H9 (cell line): ENCODE data around the gene DEFB125. TPM values are rescaled to one million over a fixed set of nuclear protein-coding genes. Genes with fewer than 3 reads are reported as not detected.

Experiments
- DNase-seq: peaks from one replicate; pipeline ENCODE4 v3.0.0-alpha.2; 2017
- H2AFZ ChIP-seq: one replicate; pipeline ENCODE4 v1.6.1; 2013; ENCODE audit warnings: mild to moderate bottlenecking, low read length, control low read depth, moderate library complexity
- H2AK5ac ChIP-seq: 2 replicates; pipeline ENCODE4 v1.6.1; 2013; ENCODE audit warnings: low read length, control low read depth, mixed read lengths; ENCODE audit not compliant: insufficient read length
- H2BK120ac ChIP-seq: one replicate; pipeline ENCODE4 v1.6.1; 2013; ENCODE audit warnings: low read depth, mild to moderate bottlenecking, low read length, control low read depth, inconsistent platforms; ENCODE audit not compliant: poor library complexity, severe bottlenecking
- H2BK12ac ChIP-seq: 2 replicates; pipeline ENCODE4 v1.6.1; 2013; ENCODE audit warnings: low read length, control low read depth, mixed read lengths, low read depth; ENCODE audit not compliant: insufficient read length
- H2BK15ac ChIP-seq: 2 replicates; pipeline ENCODE4 v1.6.1; 2013; ENCODE audit warnings: low read depth, low read length, control low read depth
- H2BK20ac ChIP-seq: one replicate; pipeline ENCODE4 v1.6.1; 2013; ENCODE audit warnings: low read depth, mild to moderate bottlenecking, low read length, control low read depth, inconsistent platforms; ENCODE audit not compliant: poor library complexity, severe bottlenecking
- H2BK5ac ChIP-seq: 2 replicates; pipeline ENCODE4 v1.6.1; 2013; ENCODE audit warnings: low read length, control low read depth, mixed read lengths; ENCODE audit not compliant: insufficient read length
- H3K14ac ChIP-seq: 2 replicates; pipeline ENCODE4 v1.6.1; 2013; ENCODE audit warnings: low read length, control low read depth; ENCODE audit not compliant: insufficient read depth
- H3K18ac ChIP-seq: 2 replicates; pipeline ENCODE4 v1.6.1; 2013; ENCODE audit warnings: low read depth, mild to moderate bottlenecking, mixed read lengths, low read length, control low read depth; ENCODE audit not compliant: insufficient read length
- H3K23ac ChIP-seq: 2 replicates; pipeline ENCODE4 v1.6.1; 2013; ENCODE audit warnings: low read length, control low read depth, mixed read lengths, low read depth; ENCODE audit not compliant: insufficient read length
- H3K23me2 ChIP-seq: 2 replicates; pipeline ENCODE4 v1.6.1; 2013; ENCODE audit warnings: low read depth, mild to moderate bottlenecking, mixed read lengths, low read length, control low read depth; ENCODE audit not compliant: insufficient read length, poor library complexity, severe bottlenecking
- H3K27ac ChIP-seq: 2 replicates; pipeline ENCODE4 v1.5.1; 2013; ENCODE audit warnings: low read length, control low read depth, mixed read lengths, low read depth; ENCODE audit not compliant: insufficient read length
- H3K27me3 ChIP-seq: 2 replicates; pipeline ENCODE4 v1.6.1; 2013; ENCODE audit warnings: low read length, control low read depth, inconsistent platforms; ENCODE audit not compliant: insufficient read depth
- H3K4ac ChIP-seq: 2 replicates; pipeline ENCODE4 v1.6.1; 2013; ENCODE audit warnings: low read depth, mild to moderate bottlenecking, control low read depth, inconsistent platforms, low read length, moderate library complexity
- H3K4me1 ChIP-seq: 2 replicates; pipeline ENCODE4 v1.6.1; 2013; ENCODE audit warnings: low read length, control low read depth, inconsistent platforms; ENCODE audit not compliant: insufficient read depth
- H3K4me2 ChIP-seq: 2 replicates; pipeline ENCODE4 v1.6.1; 2013; ENCODE audit warnings: low read length, control low read depth, mixed read lengths; ENCODE audit not compliant: insufficient read length, insufficient read depth
- H3K56ac ChIP-seq: 2 replicates; pipeline ENCODE4 v1.6.1; 2013; ENCODE audit warnings: low read depth, mild to moderate bottlenecking, mixed read lengths, low read length, control low read depth; ENCODE audit not compliant: insufficient read length
- H3K79me1 ChIP-seq: 2 replicates; pipeline ENCODE4 v1.6.1; 2013; ENCODE audit warnings: low read depth, mild to moderate bottlenecking, moderate library complexity, low read length, control low read depth, inconsistent platforms; ENCODE audit not compliant: insufficient read depth, poor library complexity, severe bottlenecking
- H3K79me2 ChIP-seq: 2 replicates; pipeline ENCODE4 v1.6.1; 2013; ENCODE audit warnings: low read length, control low read depth, inconsistent platforms; ENCODE audit not compliant: insufficient read depth
- H3K9ac ChIP-seq: 2 replicates; pipeline ENCODE4 v1.6.1; 2013; ENCODE audit warnings: low read length, control low read depth, mixed read lengths; ENCODE audit not compliant: insufficient read length; ENCODE audit errors: extremely low read depth
- H3K9me3 ChIP-seq: one replicate; pipeline ENCODE4 v1.6.1; 2013; ENCODE audit warnings: low read depth, low read length, inconsistent platforms; ENCODE audit not compliant: control insufficient read depth
- H3T11ph ChIP-seq: one replicate; pipeline ENCODE4 v1.6.1; 2013; ENCODE audit warnings: mild to moderate bottlenecking, low read length, control low read depth, inconsistent platforms
- H4K20me1 ChIP-seq: one replicate; pipeline ENCODE4 v1.6.1; 2013; ENCODE audit not compliant: control insufficient read depth, insufficient read length, insufficient read depth
- H4K5ac ChIP-seq: 2 replicates; pipeline ENCODE4 v1.6.1; 2013; ENCODE audit warnings: low read depth, mild to moderate bottlenecking, mixed read lengths, low read length, control low read depth; ENCODE audit not compliant: insufficient read length
- H4K8ac ChIP-seq: replicated peaks from 2 replicates; pipeline ENCODE4 v1.6.1; 2013; ENCODE audit warnings: low read length, control low read depth, mixed read lengths, low read depth; ENCODE audit not compliant: insufficient read length
- H4K91ac ChIP-seq: 2 replicates; pipeline ENCODE4 v1.6.1; 2013; ENCODE audit warnings: low read depth, mild to moderate bottlenecking, moderate library complexity, mixed read lengths, low read length, control low read depth; ENCODE audit not compliant: insufficient read length
- H3K27ac Mint-ChIP-seq, 3 experiments: 2 replicates in 2 of 3; 3 replicates in 1 of 3; pipeline ENCODE4 v1.8.0; 2020 to 2021; ENCODE audit warnings: mixed read lengths in 3 of 3, mild to moderate bottlenecking in 1 of 3, moderate library complexity in 1 of 3
- H3K27me3 Mint-ChIP-seq: 2 replicates; pipeline ENCODE4 v1.8.0; 2021; ENCODE audit warnings: low read depth, mild to moderate bottlenecking, moderate library complexity, mixed read lengths
- H3K36me3 Mint-ChIP-seq, 3 experiments: 2 replicates in 2 of 3; 3 replicates in 1 of 3; pipeline ENCODE4 v1.8.0; 2020 to 2021; ENCODE audit warnings: low read depth in 3 of 3, mixed read lengths in 3 of 3; ENCODE audit not compliant: insufficient read depth in 1 of 3
- H3K4me1 Mint-ChIP-seq, 2 experiments: 2 replicates each; pipeline ENCODE4 v1.8.0; 2020; ENCODE audit warnings: mixed read lengths in 2 of 2
- H3K4me3 Mint-ChIP-seq, 2 experiments: 2 replicates in 1 of 2; 3 replicates in 1 of 2; pipeline ENCODE4 v1.8.0; 2020 to 2021; ENCODE audit warnings: mild to moderate bottlenecking in 2 of 2, mixed read lengths in 2 of 2, moderate library complexity in 1 of 2
- H3K9me3 Mint-ChIP-seq, 2 experiments: 2 replicates in 1 of 2; 3 replicates in 1 of 2; pipeline ENCODE4 v1.8.0; 2020; ENCODE audit warnings: mild to moderate bottlenecking in 2 of 2, mixed read lengths in 2 of 2, moderate library complexity in 1 of 2
- CTCF ChIP-seq: fragments of 200-600 bp; sonication (generic); conservative IDR thresholded peaks from 3 replicates; pipeline ENCODE4 v1.8.0; 2021; ENCODE audit warnings: antibody characterized with exemption, mild to moderate bottlenecking
- whole genome bisulfite sequencing: extraction: QIAGEN DNeasy Blood & Tissue Kit; methylation state at CpG from one replicate; pipeline ENCODE4 v1.1.7; 2013; ENCODE audit warnings: missing lambda C conversion rate, low lambda C conversion rate, mixed read lengths; ENCODE audit not compliant: insufficient read length; ENCODE audit errors: extremely low coverage; 5-methylcytosine and 5-hydroxymethylcytosine counted together
- total RNA-seq: library from RNA; stranded (reverse); gene quantifications from 2 replicates; pipeline ENCODE4 v1.2.1, GENCODE V29; 2021

Gene DEFB125
- total RNA-seq, 1 experiment from 2014 or later, result not detected

- H3K4me1 ChIP-seq, result no peaks in the 10 kb centered on the region
- no peak overlapping the region for H2AFZ ChIP-seq
- no peak overlapping the region for H3K56ac ChIP-seq
- no peaks in the 10 kb centered on the region for H3K79me1 ChIP-seq
- no peaks in the 10 kb centered on the region for H4K20me1 ChIP-seq
- no peak overlapping the region for H3K18ac ChIP-seq
- peaks cover 46% of the 10 kb centered on the region for H3K9me3 ChIP-seq
- H3K27ac Mint-ChIP-seq, result no peak overlapping the region
- H3K79me2 ChIP-seq, result no peaks in the 10 kb centered on the region
- no peak overlapping the region for H3K4ac ChIP-seq
- H3K23ac ChIP-seq, result no peak overlapping the region
- H3T11ph ChIP-seq, result no peak overlapping the region
- H3K27me3 Mint-ChIP-seq, result peaks cover 12% of the 10 kb centered on the region
- H3K27me3 ChIP-seq, result no peaks in the 10 kb centered on the region
- no peaks in the 10 kb centered on the region for H3K23me2 ChIP-seq
- peaks cover 0 to 3% (median 0%) of the 10 kb centered on the region in 3 experiments; a peak in 1 of 7 replicates for H3K36me3 Mint-ChIP-seq
- no peak overlapping the region for H4K91ac ChIP-seq
- no peaks in the 10 kb centered on the region for H3K4me1 Mint-ChIP-seq
- H2BK12ac ChIP-seq, result no peak overlapping the region
- H4K8ac ChIP-seq, result no peak overlapping the region
- H2BK120ac ChIP-seq, result no peak overlapping the region
- no peak overlapping the region for H2BK5ac ChIP-seq
- no peak overlapping the region for H3K27ac ChIP-seq
- DNase-seq, result no peak
- no CpG with 5 or more reads among the region's 4 CpGs for WGBS
- no peak overlapping the region for H3K4me2 ChIP-seq
- no peak overlapping the region for H4K5ac ChIP-seq
- H2BK20ac ChIP-seq, result no peak overlapping the region
- H3K9ac ChIP-seq, result no peak overlapping the region
- H2AK5ac ChIP-seq, result no peak overlapping the region
- no peak overlapping the region for H3K14ac ChIP-seq
- no peak for TF ChIP-seq CTCF
- H2BK15ac ChIP-seq, result no peak overlapping the region
- peaks cover 10 to 96% of the 10 kb centered on the region in 2 experiments; a peak in 4 of 5 replicates for H3K9me3 Mint-ChIP-seq
- H3K4me3 Mint-ChIP-seq, result no peak overlapping the region
Measured at GRCh38 chr20:79565-79964, 7.9 kb upstream of the DEFB125 start.
